GM18507 (cell line): ENCODE results near the gene CDCA8.

Experiments
- DNase-seq: peaks from one replicate; pipeline ENCODE4 v3.0.0; 2011; ENCODE audit warnings: low read depth; ENCODE audit not compliant: insufficient read length; ENCODE audit errors: extremely low spot score
- FAIRE-seq: peaks from 2 replicates; lab custom pipeline; 2011; peaks lifted over from hg19 to GRCh38; lab: Jason Lieb, UNC

Gene CDCA8

GRCh38 chr1:37708471-37708870 lies 16.2 kb downstream of the CDCA8 start:
- FAIRE-seq = no peak
- DNase-seq = no peak

GRCh38 chr1:37714226-37714625 lies 21.9 kb downstream of the CDCA8 start:
- FAIRE-seq (no peak), DNase-seq (no peak)

- DNase-seq (no peak), FAIRE-seq (no peak)
Observed at GRCh38 chr1:37714689-37715088, 22.4 kb downstream of the CDCA8 start.

- FAIRE-seq (no peak), DNase-seq (no peak)
Observed at GRCh38 chr1:37716321-37716720, 24.0 kb downstream of the CDCA8 start.

GRCh38 chr1:37717631-37718030 lies 25.3 kb downstream of the CDCA8 start:
- FAIRE-seq (no peak), DNase-seq (no peak)

- no peak for DNase-seq
- FAIRE-seq = no peak
Observed at GRCh38 chr1:37718181-37718900, 26.0 kb downstream of the CDCA8 start.

- FAIRE-seq (no peak), DNase-seq (no peak)
Observed at GRCh38 chr1:37718901-37719571, 26.7 kb downstream of the CDCA8 start.

- no peak for DNase-seq
- no peak for FAIRE-seq
Observed at GRCh38 chr1:37719572-37720195, 27.4 kb downstream of the CDCA8 start.

- no peak for FAIRE-seq
- DNase-seq = no peak
Observed at GRCh38 chr1:37720231-37721130, 28.2 kb downstream of the CDCA8 start.

- DNase-seq = no peak
Observed at GRCh38 chr1:37721565-37721964, 29.2 kb downstream of the CDCA8 start.

GRCh38 chr1:37722181-37723071 lies 30.1 kb downstream of the CDCA8 start:
- no peak for DNase-seq
- no peak for FAIRE-seq

More at GRCh38 chr1:37721565-37721964, 29.2 kb downstream of the CDCA8 start:
- no peak for FAIRE-seq

- DNase-seq (no peak), FAIRE-seq (no peak)
Observed at GRCh38 chr1:37723072-37723389, 30.7 kb downstream of the CDCA8 start.

GRCh38 chr1:37723390-37724078 lies 31.2 kb downstream of the CDCA8 start:
- no peak for FAIRE-seq
- DNase-seq = no peak

- DNase-seq (no peak), FAIRE-seq (no peak)
Observed at GRCh38 chr1:37724575-37724974, 32.3 kb downstream of the CDCA8 start.

- no peak for FAIRE-seq
- no peak for DNase-seq
Observed at GRCh38 chr1:37725851-37726613, 33.7 kb downstream of the CDCA8 start.

- FAIRE-seq = no peak
- no peak for DNase-seq
Observed at GRCh38 chr1:37726751-37727585, 34.7 kb downstream of the CDCA8 start.

- FAIRE-seq (no peak), DNase-seq (no peak)
Observed at GRCh38 chr1:37728416-37728815, 36.1 kb downstream of the CDCA8 start.
